Activated CD4-positive, alpha-beta T cell treated with anti-CD3 and anti-CD28 coated beads, Interleukin-2, amount 50 U/mL, for 48 hours (primary cell): ENCODE measurements around the gene TREH.

Source experiments
- DNase-seq, 2 experiments: peaks; one replicate each; pipeline ENCODE4 v3.0.0-alpha.2; 2020

The TREH gene

GRCh38 chr11:118645066-118645715 is 34.3 kb downstream of the TREH start:
- DNase-seq: no peak

- DNase-seq: no peak
Measured at GRCh38 chr11:118644496-118644895, 35.0 kb downstream of the TREH start.

- no peak for DNase-seq
Measured at GRCh38 chr11:118643995-118644345, 35.5 kb downstream of the TREH start.

- DNase-seq: no peak
Measured at GRCh38 chr11:118643142-118643994, 36.1 kb downstream of the TREH start.

- DNase-seq: no peak
Measured at GRCh38 chr11:118641397-118642019, 37.9 kb downstream of the TREH start.

- no peak for DNase-seq
Measured at GRCh38 chr11:118640332-118641154, 38.9 kb downstream of the TREH start.

DNA sequence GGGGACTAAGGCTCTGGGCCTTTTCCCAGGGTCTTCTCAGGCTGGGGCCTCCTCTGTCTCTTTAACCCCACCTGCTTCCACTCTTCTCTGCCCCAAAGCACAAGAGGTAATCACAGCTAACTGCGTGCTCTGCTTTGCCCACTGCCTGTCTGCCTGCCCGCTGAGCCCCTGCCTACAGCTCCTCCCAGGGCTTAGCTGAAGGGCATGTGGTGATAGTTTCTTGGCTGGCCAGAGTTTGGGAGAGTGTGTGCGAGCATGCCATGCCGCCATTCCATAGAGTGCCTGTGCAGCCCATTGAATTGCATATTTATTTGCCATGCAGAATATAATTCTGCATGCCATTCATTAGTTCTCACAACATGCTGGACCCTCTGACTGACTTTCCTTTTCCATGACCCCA is 39.6 kb downstream of the TREH start:
- no peak for DNase-seq

- DNase-seq: no peak
Measured at GRCh38 chr11:118638726-118639125, 40.7 kb downstream of the TREH start.

DNA sequence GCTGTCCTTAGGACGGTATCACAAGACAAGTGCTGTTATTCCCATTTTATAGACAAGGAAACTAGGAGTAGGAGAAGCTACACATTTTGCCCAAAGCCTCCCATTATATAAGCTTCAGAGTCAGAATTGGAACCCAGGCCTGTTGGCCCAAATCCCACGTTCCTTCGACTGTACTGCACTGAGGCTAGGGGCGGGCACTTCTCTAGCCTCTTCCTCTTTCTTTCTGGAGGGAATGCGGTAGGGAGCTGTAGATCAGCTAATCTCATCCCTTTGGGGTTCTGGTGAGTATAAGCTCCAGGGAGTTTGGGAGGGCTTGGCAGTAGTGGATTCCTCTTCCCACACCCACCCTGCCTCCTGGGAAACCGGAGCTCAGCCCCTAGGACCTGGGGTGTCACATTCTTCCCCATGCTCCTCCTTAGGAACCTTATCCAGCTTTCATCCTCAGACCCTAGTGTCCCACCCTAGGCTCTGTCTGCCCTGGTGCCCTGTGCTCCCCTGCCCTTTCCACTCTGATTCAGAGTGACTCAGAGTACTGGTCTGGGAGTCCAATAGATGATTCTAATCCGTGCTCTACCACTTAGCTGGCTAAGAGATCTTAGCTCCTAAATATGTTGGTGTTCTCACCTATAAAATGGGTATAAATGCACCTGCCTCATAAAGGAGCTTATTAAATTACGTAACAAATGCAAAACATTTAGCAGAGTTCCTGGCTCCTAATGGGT is 42.7 kb downstream of the TREH start:
- DNase-seq: no peak

DNA sequence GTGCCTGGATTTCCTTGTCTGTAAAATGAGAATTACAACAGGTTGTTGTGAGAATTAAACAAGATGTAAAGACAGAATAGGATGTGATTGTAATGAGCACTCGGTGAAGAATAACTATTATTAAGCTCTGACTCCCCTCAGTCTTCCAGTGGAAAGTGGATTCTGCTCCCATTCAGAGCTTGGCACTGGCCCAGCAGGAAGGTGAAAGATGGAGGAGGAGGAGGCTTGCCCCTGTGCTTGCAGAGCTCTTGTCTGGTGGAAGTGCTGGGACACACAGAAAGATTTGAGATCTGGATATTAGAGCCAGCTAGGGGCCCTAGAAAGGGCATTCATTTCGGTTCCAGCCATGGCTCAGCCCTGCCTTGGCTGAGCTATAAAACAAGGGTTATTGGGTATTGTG is 43.8 kb downstream of the TREH start:
- DNase-seq: no peak

- DNase-seq: no peak
Measured at GRCh38 chr11:118635237-118635591, 44.2 kb downstream of the TREH start.

GRCh38 chr11:118634431-118635236 is 44.8 kb downstream of the TREH start:
- peak in 1 of 2 experiments; percentile 9 for DNase-seq

DNA sequence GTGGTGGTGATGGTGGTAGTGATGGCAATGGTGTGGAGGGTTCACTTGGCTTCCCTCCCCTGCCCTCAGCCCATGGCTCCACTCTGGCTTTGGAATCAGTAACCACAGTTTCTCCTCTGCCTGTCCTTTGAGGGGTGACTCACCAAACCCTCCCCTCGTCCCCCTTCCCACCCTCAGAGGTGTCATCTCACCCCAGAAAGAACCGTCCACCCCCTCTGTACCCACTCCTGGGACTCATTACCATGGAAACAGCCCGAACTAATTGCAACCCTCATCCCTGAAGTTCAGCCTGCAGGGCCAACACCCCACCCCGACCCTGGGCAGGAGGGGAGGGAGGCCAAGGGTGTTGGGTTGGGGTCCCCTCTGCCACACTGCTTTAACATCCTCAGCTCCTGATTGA is 45.5 kb downstream of the TREH start:
- DNase-seq: no peak

DNA sequence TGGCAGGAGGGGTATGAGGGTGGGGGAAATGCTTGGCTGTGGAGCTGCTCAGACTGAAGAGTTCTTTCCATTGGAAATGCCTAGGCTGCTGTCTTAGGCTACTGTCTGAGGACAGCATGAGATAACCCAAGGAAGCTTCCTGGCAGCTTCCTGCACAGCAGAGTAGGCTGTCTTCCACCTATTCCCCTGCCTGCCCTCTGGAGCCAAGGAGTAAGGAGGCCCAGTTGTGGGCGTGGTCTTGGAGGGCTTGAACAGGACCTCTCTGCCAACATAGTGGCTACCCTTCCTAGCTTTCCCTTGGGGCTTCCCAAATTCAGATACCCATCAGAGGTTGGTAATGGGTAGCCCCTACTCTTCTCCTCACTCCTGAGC is 46.1 kb downstream of the TREH start:
- no peak for DNase-seq

GRCh38 chr11:118632577-118633318 is 46.7 kb downstream of the TREH start:
- no peak for DNase-seq

- DNase-seq: no peak
Measured at GRCh38 chr11:118631142-118631909, 48.1 kb downstream of the TREH start.

DNA sequence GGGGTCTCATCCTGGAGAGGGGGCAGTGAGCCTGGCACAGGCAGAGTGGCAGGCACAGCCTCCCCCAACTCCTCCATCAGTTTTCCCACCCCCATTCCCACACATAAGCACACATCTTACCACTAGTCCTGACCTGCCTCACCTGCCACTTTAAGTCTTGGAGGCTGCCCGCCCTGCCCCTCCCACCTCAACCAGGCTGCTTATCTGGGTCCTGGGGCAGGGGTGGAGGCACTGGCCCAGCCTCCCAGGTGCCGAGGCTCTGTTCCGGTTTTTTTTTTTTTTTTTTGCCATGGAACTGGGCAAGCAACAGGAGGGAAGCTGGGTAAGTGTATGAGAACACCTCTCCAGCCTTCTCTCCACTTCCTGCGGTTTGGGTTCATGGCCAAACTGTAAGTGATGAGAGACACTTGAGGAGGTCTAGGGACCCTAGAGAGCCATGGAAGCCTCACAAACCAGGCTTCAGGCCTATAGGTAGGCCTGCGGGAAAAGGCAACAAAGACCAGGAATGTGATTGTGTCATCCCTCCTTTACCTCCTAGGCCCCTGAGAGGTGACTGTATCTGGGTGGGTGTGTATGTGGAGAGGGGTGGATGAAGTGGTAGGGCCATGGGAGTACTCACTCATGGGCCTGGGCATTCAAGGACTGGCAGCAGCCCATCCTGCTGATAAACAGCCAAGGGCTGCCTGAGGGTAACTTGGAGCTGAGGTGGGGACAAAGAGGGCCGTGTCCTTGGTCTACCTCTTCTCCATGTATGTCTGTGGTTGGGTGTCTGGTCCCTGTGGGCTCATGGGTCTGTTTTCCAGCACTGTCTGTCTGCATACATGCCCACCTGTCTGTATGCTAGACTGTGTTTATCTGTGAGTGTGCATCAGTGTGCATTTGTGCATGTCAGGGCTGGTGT is 49.4 kb downstream of the TREH start:
- DNase-seq: no peak

DNA sequence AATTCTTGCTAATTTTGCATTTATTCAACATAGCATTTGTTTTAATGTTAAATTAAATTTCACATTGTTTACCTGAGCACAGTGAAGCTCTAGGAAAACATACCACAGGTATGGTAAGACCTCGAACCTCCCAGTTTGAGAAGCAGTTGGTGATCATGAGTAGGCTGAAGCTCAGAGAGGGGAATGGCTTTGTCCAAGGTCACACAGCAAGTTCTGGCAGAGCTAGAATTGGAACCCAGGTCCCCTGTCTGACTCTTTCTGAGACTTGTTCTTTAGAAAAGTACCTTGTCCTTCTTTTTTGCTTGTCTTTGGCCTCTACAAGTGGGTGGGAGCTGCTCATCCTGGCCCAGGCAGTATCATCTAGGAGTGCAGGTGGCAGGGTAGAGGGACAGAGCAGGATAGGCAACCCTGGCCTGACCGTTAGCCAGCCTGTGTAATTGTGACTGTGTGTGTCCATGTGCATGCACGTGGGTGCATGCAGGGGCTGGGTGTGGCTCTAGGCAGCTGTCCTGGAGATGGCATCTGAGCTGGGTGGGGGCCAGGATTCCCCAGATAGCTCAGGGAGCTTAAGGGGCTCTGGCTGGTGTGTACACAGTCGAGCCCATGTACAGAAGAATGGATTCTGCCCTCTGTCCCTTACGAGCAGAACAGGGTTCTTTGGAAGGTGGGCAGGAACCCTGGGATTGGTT is 50.4 kb downstream of the TREH start:
- no peak for DNase-seq

- no peak for DNase-seq
Measured at GRCh38 chr11:118628432-118628831, 51.0 kb downstream of the TREH start.
